Testis (tissue), 2 donors: Measurements from ENCODE around the gene RHBG.

Experiments
- POLR2A ChIP-seq: fragments of 450-650 bp; IDR thresholded peaks from one replicate; pipeline ENCODE4 v1.6.1; 2017; ENCODE audit warnings: antibody characterized with exemption, mild to moderate bottlenecking, moderate library complexity
- TF ChIP-seq, protein P1 (sequence below), 3 experiments: fragments of 450-650 bp in 2 of 3; fragments of 200-600 bp in 1 of 3; sonication (generic) in 1 of 3; IDR thresholded peaks; one replicate each; pipeline ENCODE4 v1.5.1; 2016 to 2019; ENCODE audit warnings: antibody characterized with exemption in 3 of 3, mild to moderate bottlenecking in 2 of 3, moderate library complexity in 1 of 3

DNA sequence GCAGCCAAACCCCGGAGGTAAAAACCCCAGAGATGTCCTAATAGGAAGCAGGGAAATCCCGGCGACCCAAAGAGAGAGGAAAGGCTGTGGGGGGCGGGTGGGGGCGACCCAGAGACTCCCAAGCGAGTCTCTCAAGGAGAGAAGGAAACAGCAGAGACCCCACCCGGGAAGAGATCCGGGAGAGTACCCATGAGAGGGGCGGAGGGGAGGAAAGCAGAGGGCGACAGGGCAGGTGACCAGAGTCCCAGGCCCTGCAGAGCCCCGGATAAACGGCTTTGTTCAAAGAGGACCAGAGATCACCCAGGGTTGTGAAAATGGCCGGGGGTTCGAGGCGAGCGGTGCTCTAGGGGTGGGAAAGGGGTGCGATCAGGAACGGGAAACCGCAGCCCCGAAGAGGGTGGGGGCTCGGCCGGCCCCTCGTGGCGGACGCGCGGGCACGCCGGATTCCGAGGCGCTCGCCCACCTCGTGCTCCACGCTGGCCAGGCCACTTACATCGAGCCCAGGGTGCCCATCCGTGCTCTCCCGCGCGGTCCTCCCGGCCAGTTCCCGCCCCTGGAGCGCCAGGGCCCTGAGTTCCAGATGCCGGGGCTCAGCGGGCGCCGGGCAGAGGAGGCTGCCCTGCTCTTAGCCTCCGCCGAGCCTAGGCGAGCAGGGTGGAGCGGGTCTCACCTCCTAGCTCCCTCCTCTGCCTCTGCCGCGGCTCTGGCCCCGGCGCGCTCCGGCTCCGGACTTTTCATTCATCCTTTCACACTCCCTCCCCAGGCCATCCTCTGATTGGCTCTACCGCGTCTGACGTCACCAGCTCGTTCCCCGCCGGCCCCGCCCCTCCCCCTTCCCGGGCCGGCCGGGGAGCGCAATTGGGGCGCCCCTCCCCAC lies 52.3 kb downstream of the RHBG start:
- TF ChIP-seq, protein P1, sequence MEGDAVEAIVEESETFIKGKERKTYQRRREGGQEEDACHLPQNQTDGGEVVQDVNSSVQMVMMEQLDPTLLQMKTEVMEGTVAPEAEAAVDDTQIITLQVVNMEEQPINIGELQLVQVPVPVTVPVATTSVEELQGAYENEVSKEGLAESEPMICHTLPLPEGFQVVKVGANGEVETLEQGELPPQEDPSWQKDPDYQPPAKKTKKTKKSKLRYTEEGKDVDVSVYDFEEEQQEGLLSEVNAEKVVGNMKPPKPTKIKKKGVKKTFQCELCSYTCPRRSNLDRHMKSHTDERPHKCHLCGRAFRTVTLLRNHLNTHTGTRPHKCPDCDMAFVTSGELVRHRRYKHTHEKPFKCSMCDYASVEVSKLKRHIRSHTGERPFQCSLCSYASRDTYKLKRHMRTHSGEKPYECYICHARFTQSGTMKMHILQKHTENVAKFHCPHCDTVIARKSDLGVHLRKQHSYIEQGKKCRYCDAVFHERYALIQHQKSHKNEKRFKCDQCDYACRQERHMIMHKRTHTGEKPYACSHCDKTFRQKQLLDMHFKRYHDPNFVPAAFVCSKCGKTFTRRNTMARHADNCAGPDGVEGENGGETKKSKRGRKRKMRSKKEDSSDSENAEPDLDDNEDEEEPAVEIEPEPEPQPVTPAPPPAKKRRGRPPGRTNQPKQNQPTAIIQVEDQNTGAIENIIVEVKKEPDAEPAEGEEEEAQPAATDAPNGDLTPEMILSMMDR (IDR thresholded peaks at IDR 0.05): no peak
- no peak for TF ChIP-seq POLR2A
